RWPE2 (cell line): ENCODE data around the gene SIL1.

Experiments used
- ATAC-seq: fragments of 200-7000 bp; cut with Tn5 transposase; 3 replicates; pipeline ENCODE4 v1.9.1; 2021; ENCODE audit warnings: low read depth
- DNase-seq: peaks from one replicate; pipeline ENCODE4 v3.0.0-alpha.2; 2020; ENCODE audit warnings: low spot score
- H3K27ac ChIP-seq: fragments of 450-650 bp; 2 replicates; pipeline ENCODE4 v1.5.1; 2017; ENCODE audit warnings: mild to moderate bottlenecking; ENCODE audit not compliant: poor library complexity, severe bottlenecking
- H3K27me3 ChIP-seq: fragments of 250-450 bp; sonication (Bioruptor Pico); 2 replicates; pipeline ENCODE4 v1.5.1; 2021; ENCODE audit warnings: mild to moderate bottlenecking, moderate library complexity; ENCODE audit not compliant: insufficient read depth, poor library complexity, severe bottlenecking
- H3K36me3 ChIP-seq: fragments of 250-450 bp; sonication (Bioruptor Pico); 2 replicates; pipeline ENCODE4 v1.5.1; 2020; ENCODE audit warnings: low read depth, mild to moderate bottlenecking, moderate library complexity
- H3K4me1 ChIP-seq: fragments of 250-450 bp; sonication (Bioruptor Pico); 2 replicates; pipeline ENCODE4 v1.5.1; 2021; ENCODE audit warnings: mild to moderate bottlenecking, moderate library complexity; ENCODE audit not compliant: insufficient read depth, poor library complexity, severe bottlenecking
- H3K4me3 ChIP-seq: fragments of 250-450 bp; sonication (Bioruptor Pico); 2 replicates; pipeline ENCODE4 v1.5.1; 2021; ENCODE audit warnings: mild to moderate bottlenecking, moderate library complexity; ENCODE audit not compliant: severe bottlenecking
- H3K9me3 ChIP-seq: fragments of 250-450 bp; sonication (Bioruptor Pico); 2 replicates; pipeline ENCODE4 v1.5.1; 2021; ENCODE audit warnings: mild to moderate bottlenecking, moderate library complexity; ENCODE audit not compliant: severe bottlenecking
- TF ChIP-seq, protein P1 (sequence below): fragments of 450-650 bp; IDR thresholded peaks from one replicate; pipeline ENCODE4 v1.5.1; 2017; ENCODE audit warnings: mild to moderate bottlenecking, moderate library complexity; ENCODE audit not compliant: poor library complexity, severe bottlenecking

SIL1 gene

DNA sequence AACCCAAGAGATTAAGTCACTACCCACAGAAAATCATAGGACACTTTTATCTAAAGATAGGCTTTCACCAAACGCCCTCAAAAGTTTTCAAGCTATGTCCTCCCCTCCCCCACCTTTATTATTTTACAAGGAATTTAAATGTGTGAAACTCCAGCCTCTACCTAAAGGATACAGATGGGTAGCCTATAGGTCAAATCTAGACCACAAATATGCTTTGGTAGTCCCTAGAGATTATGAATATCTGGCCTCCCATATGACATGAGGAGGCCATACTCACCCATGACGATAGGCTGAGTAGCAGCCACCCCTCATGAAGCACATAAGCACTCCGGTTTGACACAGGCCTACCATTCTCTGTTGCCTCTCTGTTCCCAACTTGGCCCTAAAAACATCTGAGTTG, 11.9 kb downstream of the SIL1 start:
- Histone ChIP-seq H3K27ac (no peak overlapping the region), H3K9me3 (no peaks in the 10 kb centered on the region), H3K4me3 (no peak overlapping the region), H3K27me3 (no peaks in the 10 kb centered on the region), H3K36me3 (peaks cover 21% of the 10 kb centered on the region), H3K4me1 (peaks cover 9% of the 10 kb centered on the region)
- TF ChIP-seq, protein P1, sequence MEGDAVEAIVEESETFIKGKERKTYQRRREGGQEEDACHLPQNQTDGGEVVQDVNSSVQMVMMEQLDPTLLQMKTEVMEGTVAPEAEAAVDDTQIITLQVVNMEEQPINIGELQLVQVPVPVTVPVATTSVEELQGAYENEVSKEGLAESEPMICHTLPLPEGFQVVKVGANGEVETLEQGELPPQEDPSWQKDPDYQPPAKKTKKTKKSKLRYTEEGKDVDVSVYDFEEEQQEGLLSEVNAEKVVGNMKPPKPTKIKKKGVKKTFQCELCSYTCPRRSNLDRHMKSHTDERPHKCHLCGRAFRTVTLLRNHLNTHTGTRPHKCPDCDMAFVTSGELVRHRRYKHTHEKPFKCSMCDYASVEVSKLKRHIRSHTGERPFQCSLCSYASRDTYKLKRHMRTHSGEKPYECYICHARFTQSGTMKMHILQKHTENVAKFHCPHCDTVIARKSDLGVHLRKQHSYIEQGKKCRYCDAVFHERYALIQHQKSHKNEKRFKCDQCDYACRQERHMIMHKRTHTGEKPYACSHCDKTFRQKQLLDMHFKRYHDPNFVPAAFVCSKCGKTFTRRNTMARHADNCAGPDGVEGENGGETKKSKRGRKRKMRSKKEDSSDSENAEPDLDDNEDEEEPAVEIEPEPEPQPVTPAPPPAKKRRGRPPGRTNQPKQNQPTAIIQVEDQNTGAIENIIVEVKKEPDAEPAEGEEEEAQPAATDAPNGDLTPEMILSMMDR, result no peak
- ATAC-seq (no peak), DNase-seq (no peak)

- no peak overlapping the region for H3K4me3 ChIP-seq
Measured at GRCh38 chr5:139185589-139185988, 12.6 kb downstream of the SIL1 start.

DNA sequence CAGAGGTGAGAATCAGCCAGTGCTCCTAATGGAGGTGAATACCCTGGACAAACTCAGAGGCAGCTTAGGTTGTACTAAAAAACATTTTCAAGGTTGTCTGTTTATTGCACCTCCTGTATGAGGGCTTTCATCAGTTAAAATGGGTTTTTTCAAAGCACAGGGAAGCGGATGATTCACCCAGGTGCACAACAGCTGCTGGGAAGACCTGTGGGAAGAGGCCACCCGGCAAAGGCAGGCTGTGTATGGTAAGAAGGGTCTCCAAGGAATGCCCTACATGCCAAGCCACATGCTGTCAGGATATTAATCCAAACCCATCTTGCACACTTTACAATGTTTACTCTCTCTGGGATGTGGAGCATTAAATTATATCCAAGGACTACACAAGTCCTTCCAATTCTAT, 14.7 kb downstream of the SIL1 start:
- Histone ChIP-seq H3K36me3 (0 out of 2 replicates have a peak, but pooled peaks cover 9% of the 10 kb centered on the region), H3K27me3 (no peaks in the 10 kb centered on the region), H3K4me3 (no peak overlapping the region), H3K9me3 (no peaks in the 10 kb centered on the region), H3K27ac (no peak overlapping the region), H3K4me1 (peaks cover 20% of the 10 kb centered on the region)
- DNase-seq (no peak), ATAC-seq (no peak)
- TF ChIP-seq, protein P1, result no peak

More at GRCh38 chr5:139185589-139185988, 12.6 kb downstream of the SIL1 start:
- TF ChIP-seq, protein P1, result no peak
- Histone ChIP-seq H3K9me3 (no peaks in the 10 kb centered on the region), H3K36me3 (peaks cover 21% of the 10 kb centered on the region), H3K27ac (no peak overlapping the region), H3K27me3 (no peaks in the 10 kb centered on the region), H3K4me1 (peaks cover 9% of the 10 kb centered on the region)
- ATAC-seq, result no peak
- DNase-seq, result no peak

- Histone ChIP-seq H3K4me3 (no peak overlapping the region), H3K4me1 (peaks cover 20% of the 10 kb centered on the region), H3K27ac (no peak overlapping the region), H3K27me3 (no peaks in the 10 kb centered on the region), H3K36me3 (0 out of 2 replicates have a peak, but pooled peaks cover 9% of the 10 kb centered on the region), H3K9me3 (no peaks in the 10 kb centered on the region)
- ATAC-seq (no peak), DNase-seq (no peak)
- TF ChIP-seq, protein P1, result no peak
Measured at GRCh38 chr5:139182528-139183296, 15.5 kb downstream of the SIL1 start.
